Mucosa of stomach (tissue), 1 donor: ENCODE data around the gene SMAD4.
"Not testable (repeated sequence)": the region's sequence is repeated elsewhere in the genome, so short reads cannot be mapped to it uniquely, and the experiment has no call there.

Experiments used
- H3K27me3 ChIP-seq: one replicate; pipeline ENCODE4 v1.7.0; 2013; ENCODE audit warnings: mild to moderate bottlenecking, low read length; ENCODE audit not compliant: control insufficient read depth, insufficient read depth
- H3K36me3 ChIP-seq: one replicate; pipeline ENCODE4 v1.7.0; 2013; ENCODE audit warnings: low read length; ENCODE audit not compliant: control insufficient read depth, insufficient read depth
- H3K4me1 ChIP-seq: one replicate; pipeline ENCODE4 v1.7.0; 2013; ENCODE audit warnings: mild to moderate bottlenecking, low read length; ENCODE audit not compliant: control insufficient read depth, insufficient read depth
- H3K4me3 ChIP-seq: one replicate; pipeline ENCODE4 v1.7.0; 2013; ENCODE audit warnings: low read length
- H3K9ac ChIP-seq: one replicate; pipeline ENCODE4 v1.7.0; 2013; ENCODE audit warnings: mild to moderate bottlenecking, low read length, moderate library complexity
- H3K9me3 ChIP-seq: one replicate; pipeline ENCODE4 v1.7.0; 2013; ENCODE audit warnings: mild to moderate bottlenecking, low read length, moderate library complexity; ENCODE audit not compliant: control insufficient read depth
- donor health status: Pancreatic carcinoma.

The SMAD4 gene

DNA sequence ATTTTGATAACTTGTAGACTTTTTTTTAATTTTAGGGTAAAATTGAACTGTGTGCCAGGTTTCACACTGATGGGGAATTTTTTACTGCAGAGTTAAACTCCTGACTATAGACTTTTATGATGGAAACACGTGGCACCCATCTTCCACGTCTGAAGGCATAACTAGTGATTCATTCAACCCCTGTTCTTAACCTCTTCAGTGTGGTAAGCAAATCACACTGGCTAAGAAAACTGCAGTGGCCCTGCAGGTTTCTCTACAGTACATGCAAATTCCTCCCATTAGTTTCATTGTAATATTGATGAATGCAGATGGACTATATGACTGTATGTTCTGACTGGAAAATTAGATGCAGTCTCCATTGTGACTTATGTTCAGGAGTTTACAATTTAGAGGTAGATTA lies 47.2 kb downstream of the SMAD4 start:
- H3K4me1 ChIP-seq, result no peaks in the 10 kb centered on the region
- H3K9ac ChIP-seq, result no peak overlapping the region
- no peaks in the 10 kb centered on the region for H3K9me3 ChIP-seq
- H3K4me3 ChIP-seq, result no peak overlapping the region
- peaks cover 7% of the 10 kb centered on the region for H3K36me3 ChIP-seq
- H3K27me3 ChIP-seq, result no peaks in the 10 kb centered on the region

DNA sequence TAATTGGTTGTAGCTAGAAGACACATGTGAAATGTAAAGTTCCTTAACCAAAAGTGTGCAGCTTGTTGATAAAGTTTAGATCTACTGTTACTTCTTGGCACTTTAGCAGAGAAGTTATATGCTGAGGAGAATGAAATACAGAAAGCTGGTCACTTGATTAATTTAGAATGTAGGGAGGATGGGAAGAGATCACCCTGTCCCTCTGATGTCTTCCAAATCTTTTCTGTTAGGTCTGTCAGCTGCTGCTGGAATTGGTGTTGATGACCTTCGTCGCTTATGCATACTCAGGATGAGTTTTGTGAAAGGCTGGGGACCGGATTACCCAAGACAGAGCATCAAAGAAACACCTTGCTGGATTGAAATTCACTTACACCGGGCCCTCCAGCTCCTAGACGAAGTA lies 48.0 kb downstream of the SMAD4 start:
- peaks cover 7% of the 10 kb centered on the region for H3K36me3 ChIP-seq
- H3K9me3 ChIP-seq, result no peaks in the 10 kb centered on the region
- no peaks in the 10 kb centered on the region for H3K4me1 ChIP-seq
- no peak overlapping the region for H3K9ac ChIP-seq
- H3K27me3 ChIP-seq, result no peaks in the 10 kb centered on the region
- no peak overlapping the region for H3K4me3 ChIP-seq

DNA sequence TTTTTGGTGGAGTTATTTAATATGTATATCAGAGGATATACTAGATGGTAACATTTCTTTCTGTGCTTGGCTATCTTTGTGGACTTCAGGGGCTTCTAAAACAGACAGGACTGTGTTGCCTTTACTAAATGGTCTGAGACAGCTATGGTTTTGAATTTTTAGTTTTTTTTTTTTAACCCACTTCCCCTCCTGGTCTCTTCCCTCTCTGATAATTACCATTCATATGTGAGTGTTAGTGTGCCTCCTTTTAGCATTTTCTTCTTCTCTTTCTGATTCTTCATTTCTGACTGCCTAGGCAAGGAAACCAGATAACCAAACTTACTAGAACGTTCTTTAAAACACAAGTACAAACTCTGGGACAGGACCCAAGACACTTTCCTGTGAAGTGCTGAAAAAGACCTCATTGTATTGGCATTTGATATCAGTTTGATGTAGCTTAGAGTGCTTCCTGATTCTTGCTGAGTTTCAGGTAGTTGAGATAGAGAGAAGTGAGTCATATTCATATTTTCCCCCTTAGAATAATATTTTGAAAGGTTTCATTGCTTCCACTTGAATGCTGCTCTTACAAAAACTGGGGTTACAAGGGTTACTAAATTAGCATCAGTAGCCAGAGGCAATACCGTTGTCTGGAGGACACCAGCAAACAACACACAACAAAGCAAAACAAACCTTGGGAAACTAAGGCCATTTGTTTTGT lies 52.7 kb downstream of the SMAD4 start:
- H3K27me3 ChIP-seq, result no peaks in the 10 kb centered on the region
- H3K4me3 ChIP-seq, result no peak overlapping the region
- H3K36me3 ChIP-seq, result peaks cover 5% of the 10 kb centered on the region
- no peak overlapping the region for H3K9ac ChIP-seq
- H3K9me3 ChIP-seq, result no peaks in the 10 kb centered on the region
- no peaks in the 10 kb centered on the region for H3K4me1 ChIP-seq

DNA sequence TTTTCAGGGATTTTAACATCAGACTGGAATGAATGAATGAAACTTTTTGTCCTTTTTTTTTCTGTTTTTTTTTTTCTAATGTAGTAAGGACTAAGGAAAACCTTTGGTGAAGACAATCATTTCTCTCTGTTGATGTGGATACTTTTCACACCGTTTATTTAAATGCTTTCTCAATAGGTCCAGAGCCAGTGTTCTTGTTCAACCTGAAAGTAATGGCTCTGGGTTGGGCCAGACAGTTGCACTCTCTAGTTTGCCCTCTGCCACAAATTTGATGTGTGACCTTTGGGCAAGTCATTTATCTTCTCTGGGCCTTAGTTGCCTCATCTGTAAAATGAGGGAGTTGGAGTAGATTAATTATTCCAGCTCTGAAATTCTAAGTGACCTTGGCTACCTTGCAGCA lies 53.4 kb downstream of the SMAD4 start:
- Histone ChIP-seq H3K9me3 (no peaks in the 10 kb centered on the region), H3K36me3 (no peaks in the 10 kb centered on the region), H3K4me3 (no peak overlapping the region), H3K27me3 (no peaks in the 10 kb centered on the region), H3K4me1 (no peaks in the 10 kb centered on the region), H3K9ac (no peak overlapping the region)

DNA sequence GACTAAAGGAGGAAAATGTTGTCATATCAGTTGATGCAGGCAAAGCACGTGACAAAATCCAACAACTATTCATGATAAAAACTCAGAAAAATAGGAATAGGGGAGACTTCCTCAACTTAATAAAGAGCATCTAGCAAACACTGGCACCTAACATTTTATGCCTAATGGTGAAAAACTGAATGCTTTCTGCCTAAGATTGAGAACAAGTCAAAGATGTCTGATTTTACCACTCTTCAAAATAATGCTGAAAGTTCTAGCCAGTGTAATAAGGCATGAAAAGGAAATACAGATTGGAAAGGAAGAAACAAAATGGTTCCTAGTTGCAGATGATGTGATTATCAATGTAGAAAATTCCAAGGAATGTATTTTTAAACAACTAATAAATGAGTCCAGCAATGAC lies 58.4 kb downstream of the SMAD4 start:
- H3K4me1 ChIP-seq, result no peaks in the 10 kb centered on the region
- H3K4me3 ChIP-seq, result no peak overlapping the region
- no peak overlapping the region for H3K9ac ChIP-seq
- no peaks in the 10 kb centered on the region for H3K27me3 ChIP-seq
- no peaks in the 10 kb centered on the region for H3K9me3 ChIP-seq
- no peaks in the 10 kb centered on the region for H3K36me3 ChIP-seq

DNA sequence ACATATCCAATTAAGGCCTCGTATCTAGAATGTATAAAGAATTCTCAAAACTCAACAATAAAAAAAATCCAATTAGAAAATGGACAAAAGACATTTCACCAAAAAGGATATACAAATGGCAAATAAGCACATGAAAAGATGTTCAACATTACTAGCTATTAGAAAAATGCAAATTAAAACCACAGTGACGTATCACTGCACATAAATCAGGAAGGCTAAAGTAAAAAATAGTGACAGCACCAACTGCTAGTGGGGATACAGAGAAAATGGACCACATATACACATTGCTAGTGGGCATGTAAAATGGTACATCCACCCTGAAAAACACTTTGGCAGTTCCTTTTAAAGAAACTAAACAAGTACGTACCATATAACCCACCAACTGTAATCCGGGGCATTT lies 59.7 kb downstream of the SMAD4 start:
- no peak overlapping the region for H3K9ac ChIP-seq
- H3K27me3 ChIP-seq, result no peaks in the 10 kb centered on the region
- H3K4me1 ChIP-seq, result no peaks in the 10 kb centered on the region
- H3K9me3 ChIP-seq, result no peaks in the 10 kb centered on the region
- H3K4me3 ChIP-seq, result no peak overlapping the region
- H3K36me3 ChIP-seq, result no peaks in the 10 kb centered on the region

DNA sequence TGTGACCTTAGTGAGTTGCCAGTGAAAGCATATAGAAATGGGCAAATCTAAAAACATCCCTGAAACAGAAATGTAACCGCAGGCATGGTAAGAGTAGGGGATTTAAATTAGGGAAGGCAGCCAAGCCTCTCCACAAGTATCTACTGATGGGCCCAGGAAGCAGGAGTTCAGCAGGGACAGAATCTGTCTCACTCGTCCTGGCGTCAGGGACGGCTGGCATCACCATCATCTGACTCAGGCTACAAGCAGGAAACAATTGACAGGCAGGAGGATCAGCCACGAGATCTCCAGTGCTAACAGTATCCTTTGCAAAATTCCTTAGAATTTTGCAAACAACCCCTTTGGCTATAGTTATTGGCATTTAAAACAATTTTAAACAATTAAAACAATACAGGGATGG lies 61.3 kb downstream of the SMAD4 start:
- Histone ChIP-seq H3K27me3 (no peaks in the 10 kb centered on the region), H3K9ac (no peak overlapping the region), H3K4me1 (no peaks in the 10 kb centered on the region), H3K36me3 (no peaks in the 10 kb centered on the region), H3K4me3 (no peak overlapping the region), H3K9me3 (no peaks in the 10 kb centered on the region)

DNA sequence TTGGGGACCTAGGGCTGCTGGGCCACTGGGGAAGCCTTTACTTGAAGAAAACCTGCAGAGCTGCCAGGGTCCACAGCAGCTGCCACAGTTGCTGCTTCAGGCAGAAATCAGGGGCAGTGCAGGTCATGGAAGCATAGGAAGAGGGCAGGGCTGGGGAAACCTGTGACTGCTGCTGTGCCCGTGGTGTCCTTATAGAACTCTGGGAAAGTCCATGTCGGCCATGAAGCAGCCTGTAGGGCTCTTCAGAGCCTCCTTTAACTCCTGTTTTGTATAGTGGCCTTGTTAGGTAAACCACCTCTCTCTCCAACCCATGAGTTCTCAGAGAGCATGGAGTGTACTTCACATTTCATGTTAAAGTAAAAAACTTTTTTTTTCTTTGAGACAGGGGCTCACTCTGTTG lies 62.1 kb downstream of the SMAD4 start:
- H3K4me1 ChIP-seq, result no peaks in the 10 kb centered on the region
- no peak overlapping the region for H3K9ac ChIP-seq
- H3K4me3 ChIP-seq, result no peak overlapping the region
- no peaks in the 10 kb centered on the region for H3K9me3 ChIP-seq
- H3K27me3 ChIP-seq, result no peaks in the 10 kb centered on the region
- H3K36me3 ChIP-seq, result no peaks in the 10 kb centered on the region

DNA sequence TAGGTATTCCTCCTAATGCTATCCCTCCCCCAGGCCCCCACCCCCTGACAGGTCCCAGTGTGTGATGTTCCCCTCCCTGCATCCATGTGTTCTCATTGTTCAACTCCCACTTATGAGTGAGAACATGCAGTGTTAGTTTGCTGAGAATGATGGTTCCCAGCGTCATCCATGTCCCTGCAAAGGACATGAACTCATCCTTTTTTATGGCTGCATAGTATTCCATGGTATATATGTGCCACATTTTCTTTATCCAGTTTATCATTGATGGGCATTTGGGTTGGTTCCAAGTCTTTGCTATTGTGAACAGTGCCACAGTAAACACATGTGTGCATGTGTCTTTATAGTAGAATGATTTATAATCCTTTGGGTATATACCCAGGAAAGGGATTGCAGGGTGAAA lies 63.0 kb downstream of the SMAD4 start:
- not testable (repeated sequence) for H3K36me3 ChIP-seq, H3K4me1 ChIP-seq, H3K9ac ChIP-seq, H3K4me3 ChIP-seq, H3K9me3 ChIP-seq, H3K27me3 ChIP-seq

DNA sequence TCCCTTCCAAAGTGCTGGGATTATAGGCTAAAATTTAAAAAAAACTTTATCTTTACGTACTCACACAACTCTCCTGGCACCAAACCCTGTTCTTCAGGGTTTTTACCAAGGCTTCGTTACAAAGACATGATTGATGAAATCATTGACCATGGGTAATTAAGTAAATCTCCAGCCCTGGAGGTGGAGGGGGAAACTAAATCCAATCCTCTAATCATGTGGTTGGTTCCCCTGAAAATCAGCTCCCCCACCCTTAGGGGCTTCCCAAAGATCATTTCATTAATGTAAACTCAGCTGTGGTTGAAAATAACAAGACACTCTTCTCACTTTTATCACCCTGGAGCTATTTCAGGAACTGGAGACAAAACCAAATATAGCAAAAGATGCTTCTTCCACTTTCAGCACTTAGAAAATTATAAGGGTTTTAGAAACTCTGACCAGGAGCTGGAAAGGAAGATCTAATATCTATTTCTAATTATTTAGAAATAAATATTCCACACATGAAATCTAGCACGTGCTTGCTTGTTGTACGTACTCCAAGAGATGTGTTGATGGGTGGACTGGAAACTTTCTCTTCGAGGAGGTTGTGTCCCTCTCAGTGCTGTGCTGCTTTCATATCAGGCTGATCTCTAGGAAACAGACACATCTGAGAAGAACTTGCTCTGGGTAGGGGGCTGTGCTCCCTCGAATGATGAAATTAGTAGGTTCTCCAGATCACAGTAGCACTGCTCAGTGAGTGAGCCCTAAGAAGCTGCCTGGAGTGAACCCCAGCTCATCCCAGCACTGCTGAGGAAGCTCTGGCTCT lies 67.2 kb downstream of the SMAD4 start:
- Histone ChIP-seq H3K27me3 (no peaks in the 10 kb centered on the region), H3K9ac (no peak overlapping the region), H3K4me1 (no peaks in the 10 kb centered on the region), H3K36me3 (no peaks in the 10 kb centered on the region), H3K9me3 (no peaks in the 10 kb centered on the region), H3K4me3 (no peak overlapping the region)

DNA sequence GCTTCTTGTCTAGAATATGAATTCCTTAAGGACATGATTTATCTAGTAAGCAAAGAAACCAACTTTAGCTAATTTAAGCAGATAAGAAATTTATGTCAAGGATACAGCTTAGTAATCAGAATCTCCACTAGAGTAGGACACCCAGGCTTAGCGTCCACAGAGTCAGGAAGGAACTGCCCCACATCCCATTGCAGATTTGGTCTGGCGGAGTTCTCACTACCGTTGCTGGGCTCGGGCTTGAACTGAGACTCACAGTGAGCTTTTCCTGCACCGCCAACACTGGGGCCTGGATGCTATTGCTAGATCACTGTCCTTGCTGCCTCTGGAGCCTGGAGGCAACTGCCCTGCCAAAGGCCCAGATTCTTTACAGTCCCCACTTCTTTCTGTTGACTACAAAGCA lies 68.1 kb downstream of the SMAD4 start:
- no peak overlapping the region for H3K9ac ChIP-seq
- H3K27me3 ChIP-seq, result no peaks in the 10 kb centered on the region
- H3K9me3 ChIP-seq, result no peaks in the 10 kb centered on the region
- no peaks in the 10 kb centered on the region for H3K4me1 ChIP-seq
- no peaks in the 10 kb centered on the region for H3K36me3 ChIP-seq
- H3K4me3 ChIP-seq, result no peak overlapping the region

DNA sequence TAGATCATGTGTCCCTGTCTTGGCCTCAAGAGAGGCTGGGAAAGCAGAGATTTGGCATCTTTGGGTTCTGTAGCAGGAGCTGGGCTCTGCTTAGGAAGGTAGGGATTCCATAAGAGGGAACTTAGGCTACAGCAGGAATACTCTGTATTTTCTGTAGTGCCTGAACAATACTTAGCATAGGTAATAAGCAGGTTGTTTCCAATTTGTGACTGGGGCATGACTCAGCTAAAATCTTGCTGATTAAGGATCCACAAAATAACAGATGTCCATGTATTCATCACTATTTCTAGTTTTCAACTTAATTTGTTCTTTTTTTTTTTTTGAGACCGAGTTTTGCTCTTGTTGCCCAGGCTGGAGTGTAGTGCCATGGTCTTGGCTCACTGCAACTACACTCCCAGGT lies 68.5 kb downstream of the SMAD4 start:
- Histone ChIP-seq H3K4me3 (no peak overlapping the region), H3K4me1 (no peaks in the 10 kb centered on the region), H3K9me3 (no peaks in the 10 kb centered on the region), H3K9ac (no peak overlapping the region), H3K27me3 (no peaks in the 10 kb centered on the region), H3K36me3 (no peaks in the 10 kb centered on the region)
